A549 (cell line): ENCODE data around the gene RFTN2. TPM values are rescaled to one million over a fixed set of nuclear protein-coding genes. Genes with fewer than 3 reads are reported as not detected.

Source experiments
- ATAC-seq, 2 experiments: fragments of 200-7000 bp in 1 of 2; fragments of >200 bp in 1 of 2; cut with Nextera tagmentation in 1 of 2; cut with Tn5 transposase in 1 of 2; 3 replicates each; pipeline versions ENCODE4 v1.8.0 to v1.9.1; 2018 to 2020; ENCODE audit warnings: mild to moderate bottlenecking in 1 of 2, moderate library complexity in 1 of 2
- CTCF ChIA-PET: fragments of 300-600 bp; sonication (Branson Sonifier 250); formaldehyde crosslinking; extraction: SDS; loops from one replicate; lab custom pipeline; 2021; ENCODE audit warnings: antibody characterized with exemption, inconsistent platforms; lab: Yijun Ruan, JAX
- POLR2A ChIA-PET: fragments of 350-600 bp; formaldehyde crosslinking; extraction: SDS; loops from one replicate; lab custom pipeline; 2021; ENCODE audit warnings: antibody characterized with exemption, inconsistent platforms; lab: Yijun Ruan, JAX
- DNase-seq, 2 experiments: peaks; one replicate each; pipeline versions ENCODE4 v3.0.0 to v3.0.0-alpha.2; 2011 to 2016; ENCODE audit warnings: low read depth in 1 of 2, low spot score in 1 of 2
- FAIRE-seq: peaks from 2 replicates; lab custom pipeline; 2011; peaks lifted over from hg19 to GRCh38; lab: Jason Lieb, UNC
- H3K27ac ChIP-seq, 2 experiments: fragments of >200 bp; sonication (Bioruptor Twin); formaldehyde crosslinking; 3 replicates each; pipeline ENCODE4 v1.5.1; 2016 to 2017
- H3K4me1 ChIP-seq: fragments of >200 bp; sonication (Bioruptor Twin); formaldehyde crosslinking; 3 replicates; pipeline ENCODE4 v1.6.1; 2016
- H3K4me2 ChIP-seq: fragments of >200 bp; sonication (Bioruptor Twin); formaldehyde crosslinking; 3 replicates; pipeline ENCODE4 v1.6.1; 2016
- H3K4me3 ChIP-seq: fragments of >200 bp; sonication (Bioruptor Twin); formaldehyde crosslinking; 3 replicates; pipeline ENCODE4 v1.5.1; 2016
- H3K9me3 ChIP-seq: fragments of >200 bp; sonication (Bioruptor Twin); formaldehyde crosslinking; 3 replicates; pipeline ENCODE4 v1.6.1; 2016
- BHLHE40 ChIP-seq: IDR thresholded peaks from 2 replicates; pipeline ENCODE4 v1.6.1; 2012; ENCODE audit warnings: low read depth, low read length, inconsistent platforms
- CBX2 ChIP-seq: fragments of 200-600 bp; sonication (generic); IDR thresholded peaks from 2 replicates; pipeline ENCODE4 v1.6.1; 2016; ENCODE audit warnings: low read depth, mild to moderate bottlenecking, borderline replicate concordance
- CBX8 ChIP-seq: fragments of 200-600 bp; sonication (generic); IDR thresholded peaks from 2 replicates; pipeline ENCODE4 v1.6.1; 2016
- CHD2 ChIP-seq: fragments of 150-350 bp; IDR thresholded peaks from 2 replicates; pipeline ENCODE4 v1.6.1; 2014; ENCODE audit warnings: low read length; ENCODE audit not compliant: partially characterized antibody
- ELK1 ChIP-seq: fragments of 150-350 bp; IDR thresholded peaks from 2 replicates; pipeline ENCODE4 v1.6.1; 2014; ENCODE audit warnings: low read depth, mild to moderate bottlenecking, low read length
- ESRRA ChIP-seq: fragments of 150-350 bp; IDR thresholded peaks from 2 replicates; pipeline ENCODE4 v1.6.1; 2014; ENCODE audit warnings: mild to moderate bottlenecking, low read length, borderline replicate concordance
- HDAC2 ChIP-seq: fragments of 200-600 bp; sonication (generic); IDR thresholded peaks from 2 replicates; pipeline ENCODE4 v1.6.1; 2016
- HEYL ChIP-seq: fragments of 250-450 bp; sonication (Bioruptor Pico); IDR thresholded peaks from 2 replicates; pipeline ENCODE4 v1.8.0; 2021; ENCODE audit warnings: mild to moderate bottlenecking, moderate library complexity
- HOXA7 ChIP-seq: fragments of 250-450 bp; sonication (Bioruptor Pico); IDR thresholded peaks from 2 replicates; pipeline ENCODE4 v1.5.0; 2020; ENCODE audit warnings: mild to moderate bottlenecking, moderate library complexity
- HOXB13 ChIP-seq: fragments of 250-450 bp; sonication (Bioruptor Pico); IDR thresholded peaks from 2 replicates; pipeline ENCODE4 v1.5.0; 2020; ENCODE audit warnings: low read depth, mild to moderate bottlenecking, moderate library complexity
- MAZ ChIP-seq: fragments of 150-350 bp; IDR thresholded peaks from 2 replicates; pipeline ENCODE4 v1.6.1; 2014; ENCODE audit warnings: antibody characterized with exemption, low read depth, low read length, borderline replicate concordance
- NR3C1 ChIP-seq: fragments of >200 bp; sonication (Bioruptor Twin); formaldehyde crosslinking; IDR thresholded peaks from 3 replicates; pipeline ENCODE4 v1.6.1; 2017
- POLR2AphosphoS2 ChIP-seq: conservative IDR thresholded peaks from 2 replicates; pipeline ENCODE4 v1.6.1; 2012; ENCODE audit warnings: low read length, improper control_type of control experiment, inconsistent platforms
- RAD21 ChIP-seq, 2 experiments: fragments of >200 bp in 1 of 2; sonication (Bioruptor Twin) in 1 of 2; formaldehyde crosslinking in 1 of 2; IDR thresholded peaks in 1 of 2; conservative IDR thresholded peaks in 1 of 2; 2 replicates in 1 of 2; 3 replicates in 1 of 2; pipeline ENCODE4 v1.6.1; 2012 to 2018; ENCODE audit warnings: inconsistent platforms in 1 of 2
- RARB ChIP-seq: fragments of 250-450 bp; sonication (Bioruptor Pico); IDR thresholded peaks from 2 replicates; pipeline ENCODE4 v1.8.0; 2021; ENCODE audit warnings: mild to moderate bottlenecking, moderate library complexity
- RFX5 ChIP-seq: fragments of 450-650 bp; IDR thresholded peaks from 2 replicates; pipeline ENCODE4 v1.7.1; 2014; ENCODE audit warnings: antibody characterized with exemption, mild to moderate bottlenecking, moderate library complexity
- RNF2 ChIP-seq: fragments of 200-600 bp; sonication (generic); IDR thresholded peaks from 2 replicates; pipeline ENCODE4 v1.6.1; 2016; ENCODE audit warnings: low read depth, mild to moderate bottlenecking, antibody characterized with exemption, moderate library complexity, borderline replicate concordance
- SMC3 ChIP-seq: fragments of >200 bp; sonication (Bioruptor Twin); formaldehyde crosslinking; IDR thresholded peaks from 3 replicates; pipeline ENCODE4 v1.6.1; 2018; ENCODE audit warnings: inconsistent platforms
- TP53 ChIP-seq: fragments of 250-450 bp; sonication (Bioruptor Pico); IDR thresholded peaks from 2 replicates; pipeline ENCODE4 v1.5.0; 2021; ENCODE audit warnings: mild to moderate bottlenecking, moderate library complexity
- ZC3H11A ChIP-seq: fragments of 450-650 bp; IDR thresholded peaks from 2 replicates; pipeline ENCODE4 v1.6.1; 2014; ENCODE audit warnings: antibody characterized with exemption, mild to moderate bottlenecking
- ZFP36 ChIP-seq: fragments of 450-650 bp; IDR thresholded peaks from 2 replicates; pipeline ENCODE4 v1.6.1; 2014; ENCODE audit warnings: borderline replicate concordance; ENCODE audit not compliant: partially characterized antibody
- ZSCAN20 ChIP-seq: fragments of 250-450 bp; sonication (Bioruptor Pico); IDR thresholded peaks from 2 replicates; pipeline ENCODE4 v1.8.0; 2022; ENCODE audit warnings: mild to moderate bottlenecking, moderate library complexity
- WGBS: methylation state at CpG from one replicate; pipeline ENCODE4 v1.1.6; 2017; ENCODE audit errors: missing lambda C conversion rate; 5-methylcytosine and 5-hydroxymethylcytosine counted together
- polyA plus RNA-seq, 4 experiments: library from polyadenylated mRNA; depleted of rRNA in 3 of 4; stranded (reverse); fragments of >200 nt; fragmentation: RNase III in 1 of 4; extraction: RNeasy Plus Mini Kit Qiagen cat#74134 plus additional on column Dnase treatment in 1 of 4; gene quantifications; 2 replicates in 3 of 4; 3 replicates in 1 of 4; pipeline ENCODE4 v1.2.3, GENCODE V29; 2011 to 2017
- TF ChIP-seq, protein P1 (sequence below): fragments of >200 bp; sonication (Bioruptor Twin); formaldehyde crosslinking; IDR thresholded peaks from 3 replicates; pipeline ENCODE4 v1.5.1; 2016
- TF ChIP-seq, protein P2 (sequence below): IDR thresholded peaks from 2 replicates; pipeline ENCODE4 v1.6.1; 2012

RFTN2 gene
- polyA plus RNA-seq, 2 of the 4 experiments (the other 2 are of a cell fraction) = 0.03 to 0.17 TPM

DNA sequence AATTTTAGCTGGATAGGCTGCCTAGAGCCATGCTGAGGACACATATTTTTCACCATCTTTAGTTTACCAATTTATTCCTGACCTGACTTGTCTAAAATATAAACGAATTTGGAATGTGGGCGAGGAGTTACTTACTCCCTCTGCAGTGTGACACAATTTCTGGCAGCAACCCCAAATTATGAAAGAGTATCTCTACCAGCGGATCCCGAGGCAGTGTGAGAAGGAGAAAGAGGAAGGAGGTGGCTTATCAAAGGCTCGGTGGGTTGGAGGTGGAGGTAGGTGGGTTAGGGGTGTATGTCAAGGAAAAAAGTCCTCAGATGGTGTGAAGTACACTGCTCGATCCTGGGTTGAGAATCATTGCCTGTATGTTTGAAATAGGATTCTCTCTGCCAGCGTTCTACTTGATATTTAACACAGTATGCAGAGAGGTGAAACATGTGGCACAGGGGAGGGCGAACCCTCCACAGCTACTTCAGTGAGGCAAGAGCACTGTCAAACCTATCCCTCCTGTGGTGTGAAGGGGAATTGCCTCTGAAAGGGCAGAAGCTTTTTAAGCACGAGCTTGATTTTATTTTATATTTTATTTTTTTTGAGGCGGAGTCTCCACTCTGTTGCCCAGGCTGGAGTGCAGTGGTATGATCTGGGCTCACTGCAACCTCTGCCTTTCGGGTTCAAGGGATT, 76.0 kb downstream of the RFTN2 start:
- H3K4me3 ChIP-seq = no peak overlapping the region
- H3K4me2 ChIP-seq = peak overlapping the region; percentile 30; the same call in 2 of the 3 replicates
- CTCF ChIA-PET = interaction anchor here (0.6 to 1.4 kb wide), 6 partner anchors 9 to 102 kb away, joined by 3 to 11 read pairs (median 4); no protein-coding TSS in a partner anchor
- POLR2A ChIA-PET = no interaction called here
- ATAC-seq (peak; percentile 92 to 94), FAIRE-seq (no peak), DNase-seq (peak; percentile 28 to 76)
- TF ChIP-seq, protein P1, sequence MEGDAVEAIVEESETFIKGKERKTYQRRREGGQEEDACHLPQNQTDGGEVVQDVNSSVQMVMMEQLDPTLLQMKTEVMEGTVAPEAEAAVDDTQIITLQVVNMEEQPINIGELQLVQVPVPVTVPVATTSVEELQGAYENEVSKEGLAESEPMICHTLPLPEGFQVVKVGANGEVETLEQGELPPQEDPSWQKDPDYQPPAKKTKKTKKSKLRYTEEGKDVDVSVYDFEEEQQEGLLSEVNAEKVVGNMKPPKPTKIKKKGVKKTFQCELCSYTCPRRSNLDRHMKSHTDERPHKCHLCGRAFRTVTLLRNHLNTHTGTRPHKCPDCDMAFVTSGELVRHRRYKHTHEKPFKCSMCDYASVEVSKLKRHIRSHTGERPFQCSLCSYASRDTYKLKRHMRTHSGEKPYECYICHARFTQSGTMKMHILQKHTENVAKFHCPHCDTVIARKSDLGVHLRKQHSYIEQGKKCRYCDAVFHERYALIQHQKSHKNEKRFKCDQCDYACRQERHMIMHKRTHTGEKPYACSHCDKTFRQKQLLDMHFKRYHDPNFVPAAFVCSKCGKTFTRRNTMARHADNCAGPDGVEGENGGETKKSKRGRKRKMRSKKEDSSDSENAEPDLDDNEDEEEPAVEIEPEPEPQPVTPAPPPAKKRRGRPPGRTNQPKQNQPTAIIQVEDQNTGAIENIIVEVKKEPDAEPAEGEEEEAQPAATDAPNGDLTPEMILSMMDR = peak; percentile 23; the same call in 2 of the 3 replicates
- no peak for TF ChIP-seq CBX2
- TF ChIP-seq, protein P2, sequence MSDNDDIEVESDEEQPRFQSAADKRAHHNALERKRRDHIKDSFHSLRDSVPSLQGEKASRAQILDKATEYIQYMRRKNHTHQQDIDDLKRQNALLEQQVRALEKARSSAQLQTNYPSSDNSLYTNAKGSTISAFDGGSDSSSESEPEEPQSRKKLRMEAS = 0 out of 2 replicates have a peak, but pooled peaks have one; percentile 25
- TF ChIP-seq SMC3 = peak; percentile 47
- TF ChIP-seq RAD21 (conservative IDR thresholded peaks at IDR 0.05 in 1 of 2, IDR thresholded peaks at IDR 0.05 in 1 of 2) = peak; percentile 43 to 51; a peak in 3 of 5 replicates
- no peak for TF ChIP-seq HOXB13 (CRISPR knock-in tag)
- H3K9me3 ChIP-seq = no peaks in the 10 kb centered on the region
- WGBS = 42% methylated on average over 11 of the region's 11 CpGs
- peak overlapping the region in 1 of 2 experiments; percentile 21; a peak in 2 of 6 replicates for H3K27ac ChIP-seq
- peaks cover 8% of the 10 kb centered on the region; the same call in 1 of the 3 replicates for H3K4me1 ChIP-seq

- Histone ChIP-seq H3K4me1 (peaks cover 8% of the 10 kb centered on the region; the same call in 1 of the 3 replicates), H3K27ac (no peak overlapping the region), H3K9me3 (no peaks in the 10 kb centered on the region), H3K4me2 (no peak overlapping the region), H3K4me3 (no peak overlapping the region)
- no peak for FAIRE-seq
- WGBS = 90% methylated on average over 5 of the region's 5 CpGs
- ATAC-seq = no peak
- ChIA-PET POLR2A (no interaction called here), CTCF (no interaction called here)
- no peak for TF ChIP-seq RNF2
- no peak for TF ChIP-seq TP53 (CRISPR knock-in tag)
- no peak for TF ChIP-seq CBX8
- TF ChIP-seq NR3C1 = no peak
- TF ChIP-seq HOXA7 (CRISPR knock-in tag) = no peak
- TF ChIP-seq, protein P2 = no peak
- TF ChIP-seq BHLHE40 = no peak
- no peak for DNase-seq
These were observed 76.9 kb downstream of the RFTN2 start for GRCh38 chr2:197598450-197598849.

GRCh38 chr2:197597166-197597565, 78.2 kb downstream of the RFTN2 start:
- 90% methylated on average over 4 of the region's 4 CpGs for WGBS
- H3K4me1 ChIP-seq = peaks cover 9% of the 10 kb centered on the region; the same call in 1 of the 3 replicates
- no peaks in the 10 kb centered on the region for H3K9me3 ChIP-seq
- ChIA-PET CTCF (interaction anchor here (1.0 kb wide), 1 partner anchor 15 kb away, joined by 3 read pairs; no protein-coding TSS in a partner anchor), POLR2A (no interaction called here)
- no peak for TF ChIP-seq HDAC2
- TF ChIP-seq HEYL (CRISPR knock-in tag) = no peak
- FAIRE-seq = no peak
- no peak overlapping the region for H3K4me3 ChIP-seq
- no peak for DNase-seq
- no peak for ATAC-seq
- H3K4me2 ChIP-seq = no peak overlapping the region
- H3K27ac ChIP-seq = no peak overlapping the region

- FAIRE-seq = no peak
- 43% methylated on average over 1 of the region's 1 CpG for WGBS
- H3K9me3 ChIP-seq = no peaks in the 10 kb centered on the region
- ChIA-PET POLR2A (no interaction called here), CTCF (no interaction called here)
- no peak overlapping the region for H3K4me2 ChIP-seq
- DNase-seq = no peak
- no peak overlapping the region for H3K4me3 ChIP-seq
- H3K4me1 ChIP-seq = peaks cover 12% of the 10 kb centered on the region; the same call in 1 of the 3 replicates
- H3K27ac ChIP-seq = no peak overlapping the region
- ATAC-seq = no peak
- no peak for TF ChIP-seq RARB (CRISPR knock-in tag)
- TF ChIP-seq CBX8 = no peak
- TF ChIP-seq, protein P1 = no peak
- TF ChIP-seq CHD2 = no peak
- no peak for TF ChIP-seq ZFP36
- no peak for TF ChIP-seq NR3C1
- no peak for TF ChIP-seq ELK1
- no peak for TF ChIP-seq ZSCAN20 (CRISPR knock-in tag)
- no peak for TF ChIP-seq ZC3H11A
- no peak for TF ChIP-seq MAZ
- no peak for TF ChIP-seq RFX5
- TF ChIP-seq ESRRA = no peak
- TF ChIP-seq RAD21 (conservative IDR thresholded peaks at IDR 0.05 in 1 of 2, IDR thresholded peaks at IDR 0.05 in 1 of 2) = no peak
- TF ChIP-seq POLR2AphosphoS2 = no peak
These were observed 78.6 kb downstream of the RFTN2 start for GRCh38 chr2:197596766-197597165.
